NCI-H128 (cell line): ENCODE results near the gene CHIC1.
"Not testable (repeated sequence)": the region's sequence is repeated elsewhere in the genome, so short reads cannot be mapped to it uniquely, and the experiment has no call there.

Experiments used
- DNase-seq: peaks from one replicate; lab custom pipeline; 2025; ENCODE audit not compliant: unreplicated experiment; lab: John Stamatoyannopoulos, UW

The CHIC1 gene

DNA sequence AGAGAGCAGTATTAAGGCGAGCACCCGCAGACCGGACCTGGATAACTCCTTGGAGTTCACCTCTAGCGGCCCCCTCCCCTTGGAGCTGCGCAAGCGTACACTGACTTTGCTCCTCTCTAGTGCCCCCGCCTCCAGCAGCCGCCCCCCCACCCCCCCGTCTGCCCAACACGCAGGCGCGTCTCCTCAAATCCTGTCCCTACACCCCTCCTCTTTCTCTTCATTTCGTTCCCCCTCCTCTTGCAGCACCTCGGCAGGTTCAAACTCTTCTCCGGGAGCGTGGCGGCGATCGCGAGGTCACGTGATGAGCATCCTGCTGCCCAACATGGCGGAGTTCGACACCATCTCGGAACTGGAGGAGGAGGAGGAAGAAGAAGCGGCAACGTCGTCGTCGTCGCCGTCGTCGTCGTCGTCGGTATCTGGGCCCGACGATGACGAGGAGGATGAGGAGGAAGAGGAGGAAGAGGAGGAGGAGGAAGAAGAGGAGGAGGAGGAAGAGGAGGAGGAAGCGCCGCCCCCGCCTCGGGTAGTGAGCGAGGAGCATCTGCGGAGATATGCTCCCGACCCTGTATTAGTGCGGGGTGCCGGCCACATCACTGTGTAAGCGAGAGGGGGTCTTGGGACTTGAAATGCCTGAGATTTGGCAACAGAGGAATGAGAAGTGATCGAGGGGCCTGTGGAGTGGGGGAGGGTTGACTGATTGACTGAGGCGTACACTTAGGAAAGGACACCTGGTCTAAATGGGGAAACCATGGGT is at the start of gene CHIC1:
Gene CHIC1, plus strand, starts transcription at position 214 of the 754 bp plus-strand sequence. Its CDS starts 88 bp downstream, at position 302.
- peak; percentile 37 for DNase-seq

DNA sequence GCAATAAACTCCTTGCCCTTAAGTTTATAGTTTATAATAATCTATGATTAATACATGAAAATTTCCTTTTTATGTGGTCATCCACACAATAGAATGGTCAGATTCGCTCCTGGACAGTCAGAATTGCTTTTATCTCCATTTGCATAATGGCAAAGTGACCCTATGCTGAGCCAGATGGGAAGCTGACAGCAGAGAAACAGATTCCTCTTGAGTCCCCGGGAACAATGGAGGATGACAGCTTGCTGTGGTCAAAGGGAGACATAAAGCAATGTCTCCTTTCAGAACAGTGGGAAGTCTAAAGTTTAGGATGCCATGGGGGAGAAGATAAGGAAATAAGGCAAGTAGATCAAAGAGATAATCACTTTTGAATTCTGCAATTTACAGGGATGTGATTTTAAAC is 40.2 kb upstream of the CHIC1 start:
- not testable (repeated sequence) for DNase-seq

DNA sequence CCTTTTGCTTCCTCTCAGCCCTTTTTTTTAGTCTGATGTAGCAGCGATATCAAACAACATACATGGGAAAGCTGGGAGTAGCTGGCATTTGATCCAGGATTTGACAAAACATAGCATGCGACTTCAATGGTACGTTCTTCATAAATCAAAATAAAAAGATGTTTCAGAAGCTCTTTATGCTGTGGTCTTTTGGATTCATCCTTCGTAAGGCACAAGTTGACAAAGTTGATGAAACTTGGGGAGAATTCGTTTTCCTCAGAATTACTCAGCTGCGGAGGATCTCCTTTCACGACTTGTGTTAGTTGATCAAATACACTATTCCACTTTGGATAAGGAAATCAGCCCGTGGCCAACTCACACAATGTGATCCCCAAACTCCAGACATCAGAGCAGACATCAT is 38.1 kb upstream of the CHIC1 start:
- no peak for DNase-seq

DNA sequence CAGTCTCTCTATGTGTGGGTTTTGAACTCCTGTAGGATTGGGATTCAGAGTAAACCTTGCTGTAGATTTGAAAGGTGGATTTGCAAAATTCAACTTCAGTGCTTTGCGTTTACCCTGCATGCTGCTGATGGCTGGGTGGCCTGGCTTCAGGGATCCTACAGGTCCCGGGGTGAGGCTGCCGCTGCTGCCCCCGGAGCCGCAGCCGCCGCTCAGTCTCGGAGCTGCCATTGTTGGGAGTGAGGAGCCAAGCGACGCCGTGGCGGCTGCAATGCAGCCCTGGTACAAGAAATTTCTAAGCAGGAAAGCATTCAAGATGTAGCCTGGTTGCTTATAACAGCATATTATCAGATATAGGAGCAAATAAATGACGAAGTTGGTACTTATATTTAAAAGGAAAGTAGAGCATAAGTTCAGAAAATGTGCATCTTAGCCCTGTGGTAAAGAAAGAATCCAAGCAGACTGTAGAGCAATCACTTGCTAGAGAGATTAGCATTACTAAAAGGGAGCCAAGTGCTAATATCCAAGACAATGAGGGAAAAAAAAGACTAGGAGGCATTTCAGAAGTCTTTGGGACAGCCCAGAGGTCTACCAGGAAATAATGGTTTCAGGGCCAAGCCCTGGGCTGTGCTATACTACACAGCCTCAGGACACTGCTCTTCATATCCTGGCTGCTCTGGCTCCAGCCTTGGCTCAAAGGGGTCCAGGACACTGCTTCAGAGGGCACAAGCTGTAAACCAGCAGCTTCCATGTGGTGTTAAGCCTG is 36.9 kb upstream of the CHIC1 start:
- DNase-seq = no peak

DNA sequence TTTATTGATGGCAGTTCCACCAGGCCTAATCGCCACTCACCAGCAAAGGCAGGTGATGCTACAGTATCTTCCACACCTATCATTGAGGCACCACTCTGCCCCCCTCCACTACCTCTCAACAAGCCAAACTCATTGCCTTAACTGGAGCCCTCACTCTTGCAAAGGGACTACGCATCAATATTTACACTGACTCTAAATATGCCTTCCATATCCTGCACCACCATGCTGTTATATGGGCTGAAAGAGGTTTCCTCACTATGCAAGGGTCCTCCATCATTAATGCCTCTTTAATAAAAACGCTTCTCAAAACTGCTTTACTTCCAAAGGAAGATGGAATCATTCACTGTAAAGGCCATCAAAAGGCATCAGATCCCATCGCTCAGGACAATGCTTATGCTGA is 31.3 kb upstream of the CHIC1 start:
- DNase-seq = not testable (repeated sequence)

DNA sequence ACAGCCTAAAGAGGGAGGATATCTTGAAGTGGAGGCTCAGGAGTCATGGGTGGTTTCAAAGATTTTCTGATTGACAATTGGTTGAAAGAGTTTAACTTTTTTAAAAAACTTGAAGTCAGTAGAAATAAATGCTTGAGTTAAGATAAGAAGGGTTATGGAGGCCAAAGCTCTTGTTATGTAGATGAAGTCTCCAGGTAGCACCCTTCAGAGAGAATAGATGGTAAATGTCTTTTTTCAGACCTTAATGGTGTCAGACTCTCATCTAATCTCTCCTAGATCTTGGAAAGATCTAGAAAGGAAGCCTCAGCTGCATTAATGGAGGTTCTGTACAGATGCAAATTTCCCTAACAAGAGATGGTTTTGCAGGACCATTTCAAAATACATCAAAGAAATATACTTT is 6.8 kb upstream of the CHIC1 start:
- DNase-seq = no peak

DNA sequence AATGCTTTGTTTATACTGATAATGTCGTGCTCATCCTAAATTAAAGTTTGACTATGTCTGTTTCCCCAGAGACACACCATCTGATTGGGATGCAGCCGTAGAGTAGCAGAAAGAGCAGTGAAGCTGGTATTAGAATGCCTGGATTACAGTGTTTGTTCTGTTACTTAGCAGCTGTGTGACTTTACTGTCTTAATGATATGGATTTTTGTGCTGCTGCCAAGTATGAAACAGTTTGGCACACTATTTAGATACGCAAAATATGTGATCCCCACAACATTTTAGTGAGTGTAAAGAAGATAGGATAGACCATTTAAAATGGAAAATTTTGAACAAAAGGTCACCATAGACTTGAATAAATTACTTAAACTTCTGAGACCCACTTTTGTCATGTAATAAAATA is 1.2 kb upstream of the CHIC1 start:
- DNase-seq = no peak

DNA sequence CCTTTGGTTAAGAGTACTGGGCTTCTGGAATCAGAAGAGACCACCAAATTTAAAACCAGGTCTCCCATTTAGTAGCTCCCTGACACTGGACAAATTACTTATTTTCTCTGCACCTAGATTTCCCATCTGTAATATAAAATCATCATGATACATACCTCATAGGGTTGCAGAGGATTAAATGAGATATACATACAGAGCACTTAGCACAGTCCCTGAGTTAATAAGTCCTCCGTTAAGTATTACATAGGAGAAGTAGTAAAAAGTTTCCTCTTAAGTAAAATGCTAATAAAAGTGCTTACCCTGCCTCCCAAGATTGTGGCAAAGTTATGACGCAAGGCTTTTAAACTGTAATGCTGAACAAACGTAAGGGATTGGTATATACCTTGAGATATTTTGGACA is 539 bp upstream of the CHIC1 start:
- DNase-seq = no peak

DNA sequence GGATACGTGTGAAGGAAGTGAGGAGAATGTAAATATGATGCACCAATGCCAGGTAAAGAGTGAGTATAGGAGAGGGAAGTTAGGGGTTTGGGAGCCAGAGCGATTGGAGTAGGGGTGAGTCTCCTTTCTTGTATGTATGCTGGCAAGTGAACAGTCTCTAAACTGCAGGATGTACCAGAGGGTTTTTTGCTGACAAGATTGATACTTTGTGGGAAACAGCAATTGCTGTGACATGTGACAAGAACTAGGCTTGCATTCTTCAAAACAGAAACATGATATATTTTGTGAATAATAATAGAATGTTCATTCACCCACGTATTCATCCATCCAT is 706 bp downstream of the CHIC1 start:
- no peak for DNase-seq

DNA sequence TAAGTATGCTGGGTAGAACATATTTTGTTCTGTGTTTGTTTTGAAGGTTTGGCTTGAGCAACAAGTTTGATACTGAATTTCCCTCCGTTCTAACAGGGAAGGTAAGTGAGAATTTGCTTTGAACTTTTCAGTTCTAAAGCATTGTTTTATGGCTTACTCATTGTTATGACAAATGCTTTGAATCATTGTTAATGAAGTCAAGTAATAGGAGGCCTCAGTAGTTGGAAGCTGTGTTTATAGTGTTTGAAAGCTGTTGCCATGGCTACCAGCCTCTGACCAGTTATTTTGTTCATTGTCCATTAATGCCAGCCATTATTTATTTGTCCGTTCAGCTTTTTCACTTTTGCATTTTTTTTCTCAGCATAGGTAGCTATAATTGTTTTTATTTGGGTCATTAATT is 14.4 kb downstream of the CHIC1 start:
- DNase-seq = no peak

DNA sequence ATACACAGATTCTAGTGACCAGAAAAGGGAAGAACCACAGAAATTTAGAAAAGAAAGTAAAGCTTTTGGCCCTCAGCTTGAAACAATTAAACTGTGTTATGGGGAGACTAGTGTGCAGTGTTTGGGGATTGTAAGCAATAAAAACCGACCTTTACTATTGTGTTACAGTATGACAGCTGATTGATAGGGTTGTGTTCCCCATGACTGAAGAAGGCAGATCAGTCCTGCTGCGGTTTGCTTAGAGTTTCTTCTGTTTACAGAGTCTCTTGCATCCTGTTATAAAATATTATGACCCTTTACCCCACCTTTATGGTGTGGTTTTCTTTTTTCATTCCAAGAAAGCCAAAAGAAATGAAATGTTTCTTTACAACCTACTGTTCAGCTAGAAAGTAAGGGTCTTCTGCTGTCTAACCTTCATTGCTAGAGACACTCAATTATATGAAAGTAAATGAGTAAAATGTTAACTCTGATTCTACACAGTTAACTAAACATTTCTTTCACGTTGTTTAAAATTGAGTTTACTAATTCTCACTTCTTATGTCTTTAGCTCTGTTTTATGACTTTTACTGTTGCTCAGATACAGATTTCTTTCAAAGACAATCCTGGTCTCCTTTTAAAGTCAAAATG is 18.1 kb downstream of the CHIC1 start:
- DNase-seq = no peak

DNA sequence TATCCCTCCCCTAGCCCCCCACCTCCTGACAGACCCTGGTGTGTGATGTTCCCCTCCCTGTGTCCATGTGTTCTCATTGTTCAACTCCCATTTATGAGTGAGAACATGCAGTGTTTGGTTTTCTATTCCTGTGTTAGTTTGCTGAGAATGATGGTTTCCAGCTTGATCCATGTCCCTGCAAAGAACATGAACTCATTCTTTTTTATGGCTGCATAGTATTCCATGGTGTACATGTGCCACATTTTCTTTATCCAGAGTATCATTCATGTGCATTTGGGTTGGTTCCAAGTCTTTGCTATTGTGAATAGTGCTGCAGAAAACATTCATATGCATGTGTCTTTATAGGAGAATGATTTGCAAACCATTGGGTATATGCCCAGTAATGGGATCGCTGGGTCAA is 34.8 kb downstream of the CHIC1 start:
- DNase-seq = not testable (repeated sequence)

DNA sequence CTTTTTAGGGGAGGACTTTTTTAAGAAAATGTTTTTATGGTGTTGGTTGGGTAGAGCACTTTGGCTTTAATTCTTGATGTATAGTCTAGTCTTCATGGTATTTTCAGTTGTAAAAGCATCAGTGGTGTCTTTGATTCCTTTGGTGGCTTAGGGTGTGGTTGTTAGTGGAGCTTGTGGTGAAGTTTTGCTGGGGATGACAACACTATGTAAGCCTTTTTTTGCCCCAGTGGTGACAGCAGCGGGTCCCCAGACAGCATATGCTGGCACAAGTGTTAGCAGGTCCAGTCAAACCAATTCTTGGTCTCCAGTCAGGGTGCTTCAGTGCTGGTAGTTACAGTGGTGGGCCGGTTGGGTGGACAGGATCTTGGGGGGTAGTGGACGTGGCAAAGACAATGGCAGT is 52.0 kb downstream of the CHIC1 start:
- DNase-seq = no peak

DNA sequence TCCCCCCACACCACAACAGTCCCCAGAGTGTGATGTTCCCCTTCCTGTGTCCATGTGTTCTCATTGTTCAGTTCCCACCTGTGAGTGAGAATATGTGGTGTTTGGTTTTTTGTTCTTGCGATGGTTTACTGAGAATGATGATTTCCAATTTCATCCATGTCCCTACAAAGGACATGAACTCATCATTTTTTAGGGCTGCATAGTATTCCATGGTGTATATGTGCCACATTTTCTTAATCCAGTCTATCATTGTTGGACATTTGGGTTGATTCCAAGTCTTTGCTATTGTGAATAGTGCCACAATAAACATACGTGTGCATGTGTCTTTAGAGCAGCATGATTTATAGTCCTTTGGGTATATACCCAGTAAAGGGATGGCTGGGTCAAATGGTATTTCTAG is 78.7 kb downstream of the CHIC1 start:
- not testable (repeated sequence) for DNase-seq

DNA sequence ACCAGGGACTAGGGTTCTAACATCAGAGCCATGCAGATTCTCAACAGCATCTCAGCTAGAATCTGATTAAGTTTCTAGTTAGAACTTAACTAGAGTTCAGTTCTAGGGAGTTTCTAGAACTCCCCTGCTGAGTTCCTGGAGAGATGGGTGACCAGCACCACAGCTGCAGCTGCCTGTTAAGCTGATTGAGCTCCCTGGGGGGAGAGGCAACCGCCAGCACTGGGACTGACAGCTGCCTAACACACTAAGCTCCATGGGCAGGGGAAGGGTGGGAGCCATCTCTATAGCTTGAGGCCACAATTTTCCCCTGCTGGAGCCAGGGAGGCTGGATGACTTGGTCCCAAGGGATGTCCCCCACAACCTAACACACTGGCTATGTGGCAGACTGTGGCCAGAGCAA is 84.2 kb downstream of the CHIC1 start:
- no peak for DNase-seq

DNA sequence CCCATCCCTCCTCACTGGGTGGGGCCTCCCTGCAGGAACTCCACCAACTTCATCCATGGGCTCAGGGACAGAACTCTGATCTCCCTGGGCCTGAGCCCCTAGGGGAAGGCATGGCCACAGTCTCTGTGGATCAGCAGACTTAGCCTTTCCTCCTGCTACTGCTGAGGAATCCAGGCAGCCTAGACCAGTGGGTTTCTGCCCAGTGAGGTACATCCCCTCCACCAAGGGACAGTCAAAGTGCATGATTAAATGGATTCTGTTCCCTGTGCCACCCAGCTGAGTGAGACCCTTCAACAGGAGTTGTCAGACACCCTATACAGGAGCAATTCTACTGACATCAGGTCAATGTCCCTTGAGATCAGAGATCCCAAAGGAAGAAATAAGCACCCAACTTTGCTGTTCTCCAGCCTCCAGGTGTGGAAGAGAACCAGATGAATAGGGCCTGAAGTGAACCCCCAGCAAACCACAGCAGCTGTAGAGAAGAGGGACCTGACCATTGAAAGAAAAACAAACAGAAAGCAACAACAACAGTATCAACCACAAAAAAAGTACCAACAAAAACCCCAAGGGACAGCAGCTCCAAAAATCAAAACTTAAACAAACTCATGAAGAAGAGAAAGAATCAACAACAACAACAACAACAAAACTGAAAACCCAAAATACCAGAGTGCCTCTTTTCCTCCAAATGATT is 84.8 kb downstream of the CHIC1 start:
- DNase-seq = no peak

DNA sequence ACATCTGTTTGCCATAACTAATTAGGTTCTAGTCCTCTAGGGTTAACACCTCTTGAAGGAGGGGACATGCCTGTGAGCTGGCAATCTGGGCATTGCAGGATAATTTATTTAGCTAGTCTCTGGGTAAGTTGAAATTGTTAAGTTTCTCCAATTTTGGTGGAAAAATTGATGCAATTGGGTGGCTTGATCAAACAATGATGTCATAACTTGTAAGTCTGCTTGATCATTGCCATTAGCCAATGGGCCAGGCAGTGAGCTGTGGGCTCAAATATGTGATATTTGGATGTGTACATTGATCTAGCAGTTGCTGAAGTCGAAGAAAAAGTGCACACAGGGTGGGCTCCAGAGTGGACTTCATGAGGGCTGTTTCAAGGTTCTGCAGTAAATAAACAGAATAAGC is 98.3 kb downstream of the CHIC1 start:
- DNase-seq = not testable (repeated sequence)

DNA sequence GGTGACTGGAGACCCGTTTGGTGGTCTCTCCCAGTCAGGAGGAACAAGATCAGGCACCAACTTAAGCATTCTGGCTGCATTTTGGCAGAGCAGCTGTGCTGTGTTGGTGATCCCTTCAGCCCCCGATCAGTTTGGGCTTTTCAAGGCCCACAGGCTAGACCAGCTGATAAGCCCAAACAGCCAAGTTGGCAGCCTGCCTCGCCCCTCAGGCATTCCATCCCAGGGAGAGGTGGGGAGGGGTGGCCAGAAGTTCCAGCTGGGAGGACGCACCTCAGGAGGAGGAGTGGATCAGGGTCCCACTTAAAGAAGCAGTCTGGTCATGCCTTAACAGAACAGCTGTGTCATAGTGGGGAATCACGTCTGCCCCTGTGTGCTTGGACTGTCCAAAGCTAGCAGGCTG is 105.8 kb downstream of the CHIC1 start:
- no peak for DNase-seq

DNA sequence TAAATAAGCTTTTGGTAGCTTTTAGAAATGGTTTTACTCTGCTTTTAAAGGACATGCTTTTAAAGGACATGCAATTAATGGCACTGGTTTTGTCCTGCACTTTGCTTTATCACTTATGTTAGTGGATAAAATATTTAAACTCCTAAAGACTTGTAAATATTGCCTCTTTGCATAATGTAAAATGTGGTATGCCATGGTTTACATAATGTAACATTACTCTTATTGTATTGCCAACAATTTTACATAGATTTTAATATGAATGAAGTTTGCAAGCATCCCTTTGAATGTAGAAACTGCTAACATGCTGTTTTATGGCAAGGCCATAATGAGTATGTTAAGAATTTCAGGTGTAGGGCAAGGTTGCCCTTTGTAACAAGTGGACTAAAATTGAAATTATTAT is 118.4 kb downstream of the CHIC1 start:
- DNase-seq = no peak

DNA sequence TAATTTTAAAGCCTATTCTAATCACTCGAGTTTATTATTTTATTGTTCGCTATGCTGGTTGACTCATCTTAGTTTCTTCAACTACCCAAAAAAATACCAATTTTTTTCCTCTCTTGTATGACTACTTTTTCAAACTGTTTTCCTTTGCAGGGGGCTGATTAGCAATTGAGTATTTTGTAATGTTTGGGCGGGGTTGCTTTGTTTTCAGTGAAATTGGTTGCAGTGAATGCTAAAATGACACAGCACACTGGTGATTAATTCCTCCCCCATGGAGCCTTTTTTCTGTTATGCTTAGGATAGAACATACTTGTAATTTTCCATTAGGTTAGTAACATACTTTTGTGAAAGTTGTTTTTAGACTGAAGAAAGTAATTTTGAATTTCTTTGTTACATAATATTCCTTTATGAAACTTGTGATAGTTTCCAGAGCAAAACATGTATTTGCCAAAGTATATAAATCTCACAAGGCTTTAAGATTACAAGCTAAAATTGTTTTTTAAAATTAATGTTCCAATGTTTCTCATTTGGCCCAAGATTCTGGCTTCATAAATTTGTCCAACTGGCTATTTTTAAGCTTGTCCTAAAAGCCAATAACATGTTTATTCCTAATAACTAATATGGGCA is 120.4 kb downstream of the CHIC1 start:
- no peak for DNase-seq

DNA sequence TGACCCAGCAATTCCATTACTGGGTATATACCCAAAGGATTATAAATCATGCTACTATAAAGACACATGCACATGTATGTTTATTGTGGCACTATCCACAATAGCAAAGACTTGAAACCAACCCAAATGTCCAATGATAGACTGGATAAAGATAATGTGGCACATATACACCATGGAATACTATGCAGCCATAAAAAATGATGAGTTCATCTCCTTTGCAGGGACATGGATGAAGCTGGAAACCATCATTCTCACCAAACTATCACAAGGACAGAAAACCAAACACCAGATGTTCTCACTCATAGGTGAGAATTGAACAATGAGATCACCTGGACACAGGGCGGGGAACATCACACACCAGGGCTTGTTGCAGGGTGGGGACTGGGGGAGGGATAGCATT is 144.0 kb downstream of the CHIC1 start:
- DNase-seq = not testable (repeated sequence)
